Kidney (tissue), 14 donors: ENCODE measurements around the gene DNASE1L1. TPM values are rescaled to one million over a fixed set of nuclear protein-coding genes. Genes with fewer than 3 reads are reported as not detected.

Experiments
- DNase-seq, 5 donors: peaks; one replicate each; pipeline ENCODE4 v3.0.0-alpha.2; 2013 to 2020
- FAIRE-seq: peaks from 2 replicates; lab custom pipeline; 2012; peaks lifted over from hg19 to GRCh38; lab: Jason Lieb, UNC
- H3K27ac ChIP-seq, 2 donors: one replicate each; pipeline ENCODE4 v1.7.0; 2013; ENCODE audit warnings: low read depth in 2 of 2, low read length in 2 of 2, inconsistent platforms in 1 of 2
- H3K27me3 ChIP-seq: one replicate; pipeline ENCODE4 v1.7.1; 2013; ENCODE audit warnings: low read length, inconsistent platforms; ENCODE audit not compliant: control insufficient read depth, insufficient read depth
- H3K36me3 ChIP-seq, 3 donors: one replicate each; pipeline versions ENCODE4 v1.7.0 to v1.7.1; 2013; ENCODE audit warnings: low read length in 3 of 3, control low read depth in 1 of 3, inconsistent platforms in 1 of 3; ENCODE audit not compliant: insufficient read depth in 3 of 3, control insufficient read depth in 2 of 3
- H3K4me1 ChIP-seq, 3 donors: one replicate each; pipeline versions ENCODE4 v1.7.0 to v1.7.1; 2013; ENCODE audit warnings: low read length in 3 of 3, inconsistent platforms in 1 of 3, low read depth in 1 of 3; ENCODE audit not compliant: control insufficient read depth in 2 of 3, insufficient read depth in 2 of 3
- H3K4me3 ChIP-seq, 3 donors: one replicate each; pipeline versions ENCODE4 v1.7.0 to v1.8.1; 2013; ENCODE audit warnings: low read length in 3 of 3, control low read depth in 1 of 3, inconsistent platforms in 1 of 3
- H3K9ac ChIP-seq, 3 donors: one replicate each; pipeline versions ENCODE4 v1.7.0 to v1.7.1; 2013; ENCODE audit warnings: low read length in 3 of 3, control low read depth in 1 of 3, inconsistent platforms in 1 of 3
- H3K9me3 ChIP-seq, 3 donors: one replicate each; pipeline versions ENCODE4 v1.7.0 to v1.7.1; 2013; ENCODE audit warnings: low read length in 3 of 3, control low read depth in 1 of 3, inconsistent platforms in 1 of 3; ENCODE audit not compliant: control insufficient read depth in 2 of 3, insufficient read depth in 1 of 3
- intact Hi-C: fragments of 100-400 bp; cut with DNase I; formaldehyde crosslinking; loops from one replicate; pipeline ENCODE4 v1.11.1; 2022
- polyA plus RNA-seq: library from polyadenylated mRNA; stranded (reverse); fragments of 350-450 nt; fragmentation: Illumina TruSeq; extraction: RNeasy Lipid Tissue Mini Kit (QIAGEN cat#74804); gene quantifications from one replicate; pipeline ENCODE4 v1.2.3, GENCODE V29; 2014; ENCODE audit warnings: low read depth, low replicate concordance; ENCODE audit not compliant: insufficient read depth
- total RNA-seq: library from RNA; stranded (reverse); fragmentation: NEBNext Ultra II Directional; extraction: Animal tissue kit (Norgen Biotek cat#: 25700); gene quantifications from one replicate; pipeline ENCODE4 v1.2.1, GENCODE V29; 2021
- TF ChIP-seq, protein P1 (sequence below): IDR thresholded peaks from 3 replicates; pipeline ENCODE4 v1.5.1; 2012; ENCODE audit warnings: mild to moderate bottlenecking, moderate library complexity, borderline replicate concordance; ENCODE audit not compliant: insufficient read depth; ENCODE audit errors: extremely low read depth
- donor health status: control.
- donor health status: control.
- donor health status: control.
- donor health status: control.
- donor health status: control.
- donor health status: DM: yes; HTN: yes; CAD: no.
- donor health status: Normal renal cell carcinoma (clear cell type).

Gene DNASE1L1
- total and polyA plus RNA-seq, 2 donors from 2014 or later = 28.0 to 33.8 TPM

DNA sequence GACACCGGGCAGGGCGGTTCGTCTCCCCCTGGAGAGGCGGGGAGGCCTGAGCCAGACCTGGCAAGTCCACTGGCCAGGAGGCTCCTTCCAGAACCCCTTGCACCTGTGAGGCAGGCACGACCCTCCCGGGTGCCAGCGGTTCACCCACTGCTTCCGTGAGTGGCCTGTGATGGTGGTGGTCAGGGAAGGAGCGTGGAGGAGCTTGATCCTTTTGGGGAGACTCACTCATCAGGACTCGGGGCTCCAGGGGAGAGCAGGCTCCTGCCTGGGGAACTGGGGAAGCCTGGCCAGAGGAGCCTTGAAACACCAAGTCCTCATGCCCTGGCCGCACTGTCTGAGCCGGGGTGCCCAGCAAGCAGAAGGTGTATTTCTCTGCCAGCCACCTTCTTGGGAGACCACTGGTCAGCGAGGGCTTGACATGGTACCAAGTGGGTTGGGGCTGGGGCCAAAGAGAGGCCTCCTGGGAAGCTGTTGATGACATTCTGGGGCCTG lies 35.7 kb upstream of the DNASE1L1 start:
- Histone ChIP-seq H3K4me3 (peak overlapping the region in 2 of 3 donors; percentile 45 to 55), H3K36me3 (peaks cover 0 to 12% (median 8%) of the 10 kb centered on the region in 3 donors), H3K27ac (peak overlapping the region in 1 of 2 donors; percentile 22), H3K9me3 (no peaks in the 10 kb centered on the region), H3K9ac (peak overlapping the region in 2 of 3 donors; percentile 48 to 55), H3K27me3 (no peaks in the 10 kb centered on the region), H3K4me1 (peaks cover 0 to 10% (median 0%) of the 10 kb centered on the region in 3 donors)
- FAIRE-seq (no peak), DNase-seq (peak in 1 of 5 donors; percentile 78)
- TF ChIP-seq, protein P1, sequence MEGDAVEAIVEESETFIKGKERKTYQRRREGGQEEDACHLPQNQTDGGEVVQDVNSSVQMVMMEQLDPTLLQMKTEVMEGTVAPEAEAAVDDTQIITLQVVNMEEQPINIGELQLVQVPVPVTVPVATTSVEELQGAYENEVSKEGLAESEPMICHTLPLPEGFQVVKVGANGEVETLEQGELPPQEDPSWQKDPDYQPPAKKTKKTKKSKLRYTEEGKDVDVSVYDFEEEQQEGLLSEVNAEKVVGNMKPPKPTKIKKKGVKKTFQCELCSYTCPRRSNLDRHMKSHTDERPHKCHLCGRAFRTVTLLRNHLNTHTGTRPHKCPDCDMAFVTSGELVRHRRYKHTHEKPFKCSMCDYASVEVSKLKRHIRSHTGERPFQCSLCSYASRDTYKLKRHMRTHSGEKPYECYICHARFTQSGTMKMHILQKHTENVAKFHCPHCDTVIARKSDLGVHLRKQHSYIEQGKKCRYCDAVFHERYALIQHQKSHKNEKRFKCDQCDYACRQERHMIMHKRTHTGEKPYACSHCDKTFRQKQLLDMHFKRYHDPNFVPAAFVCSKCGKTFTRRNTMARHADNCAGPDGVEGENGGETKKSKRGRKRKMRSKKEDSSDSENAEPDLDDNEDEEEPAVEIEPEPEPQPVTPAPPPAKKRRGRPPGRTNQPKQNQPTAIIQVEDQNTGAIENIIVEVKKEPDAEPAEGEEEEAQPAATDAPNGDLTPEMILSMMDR = no peak
- intact Hi-C loops = no loop called here

- Histone ChIP-seq H3K9ac (peak within 1 kb of the TSS in 2 of 3 donors; percentile 48 to 55), H3K36me3 (peaks cover 0 to 12% (median 7%) of the 10 kb centered on the region in 3 donors), H3K4me3 (peak within 1 kb of the TSS in 2 of 3 donors; percentile 48 to 55), H3K4me1 (peaks cover 0 to 10% (median 0%) of the 10 kb centered on the region in 3 donors), H3K9me3 (no peaks in the 10 kb centered on the region), H3K27me3 (no peaks in the 10 kb centered on the region), H3K27ac (peak within 1 kb of the TSS; percentile 53 to 86)
- DNase-seq (peak; percentile 66 to 92 (median 80)), FAIRE-seq (no peak)
- intact Hi-C loops = no loop called here
- TF ChIP-seq, protein P1 = no peak
These were observed 35.1 kb upstream of the DNASE1L1 start, which contains the start of gene FAM50A for GRCh38 chrX:154443992-154444754. FAM50A (plus strand) TSS chrX:154444141; CDS start chrX:154444236, 95 bp downstream.

GRCh38 chrX:154443479-154443910 lies 34.4 kb upstream of the DNASE1L1 start:
- FAIRE-seq (no peak), DNase-seq (peak in 3 of 5 donors; percentile 16 to 65 (median 53))
- H3K27ac ChIP-seq = peak overlapping the region; percentile 53 to 86
- peak overlapping the region in 2 of 3 donors; percentile 16 to 51 for H3K9ac ChIP-seq
- H3K27me3 ChIP-seq = no peaks in the 10 kb centered on the region
- peaks cover 0 to 7% (median 4%) of the 10 kb centered on the region in 3 donors for H3K36me3 ChIP-seq
- intact Hi-C loops = no loop called here
- TF ChIP-seq, protein P1 = no peak
- peak overlapping the region in 1 of 3 donors; percentile 25 for H3K4me3 ChIP-seq
- H3K4me1 ChIP-seq = peaks cover 0 to 13% (median 0%) of the 10 kb centered on the region in 3 donors
- no peaks in the 10 kb centered on the region for H3K9me3 ChIP-seq
